ENCODE measurements around the gene LRRC4C. TPM values are rescaled to one million over a fixed set of nuclear protein-coding genes. Genes with fewer than 3 reads are reported as not detected.

The LRRC4C gene
- total RNA-seq, 3 donors from 2014 or later (not counting 1 experiment from before 2014, with no cell fraction given): not detected

GRCh38 chr11:41458154-41458553 is 1.3 kb downstream of the LRRC4C start:
- 30% methylated on average over 4 of the region's 4 CpGs for WGBS (ENCODE audit: insufficient coverage)
- no peaks in the 10 kb centered on the region for H3K36me3 Mint-ChIP-seq
- intact Hi-C loops (cut with micrococcal nuclease): no loop called here

GRCh38 chr11:41457216-41458014 is 2.0 kb downstream of the LRRC4C start:
- Mint-ChIP-seq H3K27me3 (ENCODE audit: low read depth in 2 of 2) (peaks cover 0 to 10% of the 10 kb centered on the region in 2 donors), H3K27ac (no peak overlapping the region), H3K4me3 (no peak overlapping the region), H3K9me3 (peaks cover 0 to 4% of the 10 kb centered on the region in 2 donors), H3K36me3 (no peaks in the 10 kb centered on the region), H3K4me1 (no peaks in the 10 kb centered on the region)
- no peak for DNase-seq
- no peak overlapping the region for H3K27ac ChIP-seq (ENCODE audit: low read length)
- 33% methylated on average over 1 of the region's 3 CpGs for WGBS (ENCODE audit: insufficient coverage)
- H3K4me3 ChIP-seq (ENCODE audit: low read length): no peak overlapping the region
- no peaks in the 10 kb centered on the region for H3K9me3 ChIP-seq (ENCODE audit: control insufficient read depth, insufficient read depth, low read length)
- no peak for TF ChIP-seq CTCF (IDR thresholded peaks at IDR 0.05)
- H3K27me3 ChIP-seq (ENCODE audit: control insufficient read depth, insufficient read depth, low read length): no peaks in the 10 kb centered on the region
- H3K36me3 ChIP-seq (ENCODE audit: control insufficient read depth, insufficient read depth, low read length): no peaks in the 10 kb centered on the region
- intact Hi-C loops (cut with micrococcal nuclease): no loop called here
- ATAC-seq: no peak
- no peaks in the 10 kb centered on the region for H3K4me1 ChIP-seq (ENCODE audit: control insufficient read depth, insufficient read depth, low read length)

More at GRCh38 chr11:41458154-41458553, 1.3 kb downstream of the LRRC4C start:
- peaks cover 4% of the 10 kb centered on the region in 2 donors for H3K9me3 Mint-ChIP-seq
- Histone ChIP-seq H3K4me1 (ENCODE audit: control insufficient read depth, insufficient read depth, low read length) (no peaks in the 10 kb centered on the region), H3K9me3 (ENCODE audit: control insufficient read depth, insufficient read depth, low read length) (no peaks in the 10 kb centered on the region), H3K36me3 (ENCODE audit: control insufficient read depth, insufficient read depth, low read length) (no peaks in the 10 kb centered on the region), H3K27ac (ENCODE audit: low read length) (no peak overlapping the region), H3K27me3 (ENCODE audit: control insufficient read depth, insufficient read depth, low read length) (no peaks in the 10 kb centered on the region), H3K4me3 (ENCODE audit: low read length) (no peak overlapping the region)
- peaks cover 0 to 10% of the 10 kb centered on the region in 2 donors for H3K27me3 Mint-ChIP-seq (ENCODE audit: low read depth in 2 of 2)
- DNase-seq (no peak), ATAC-seq (no peak)
- H3K27ac Mint-ChIP-seq: no peak overlapping the region
- no peak overlapping the region for H3K4me3 Mint-ChIP-seq
- no peaks in the 10 kb centered on the region for H3K4me1 Mint-ChIP-seq
- TF ChIP-seq CTCF (IDR thresholded peaks at IDR 0.05): no peak

GRCh38 chr11:41456269-41456668 is 3.2 kb downstream of the LRRC4C start:
- H3K27ac Mint-ChIP-seq: no peak overlapping the region
- no peak for DNase-seq
- no peaks in the 10 kb centered on the region for H3K4me1 Mint-ChIP-seq
- no peaks in the 10 kb centered on the region for H3K36me3 ChIP-seq (ENCODE audit: control insufficient read depth, insufficient read depth, low read length)
- no peak overlapping the region for H3K4me3 Mint-ChIP-seq
- H3K36me3 Mint-ChIP-seq: no peaks in the 10 kb centered on the region
- no peak for TF ChIP-seq CTCF (IDR thresholded peaks at IDR 0.05)
- H3K9me3 ChIP-seq (ENCODE audit: control insufficient read depth, insufficient read depth, low read length): no peaks in the 10 kb centered on the region
- no peak overlapping the region for H3K4me3 ChIP-seq (ENCODE audit: low read length)
- no peaks in the 10 kb centered on the region for H3K4me1 ChIP-seq (ENCODE audit: control insufficient read depth, insufficient read depth, low read length)
- H3K9me3 Mint-ChIP-seq: peaks cover 2 to 6% of the 10 kb centered on the region in 2 donors
- ATAC-seq: no peak
- intact Hi-C loops (cut with micrococcal nuclease): no loop called here
- H3K27ac ChIP-seq (ENCODE audit: low read length): no peak overlapping the region
- no peaks in the 10 kb centered on the region for H3K27me3 ChIP-seq (ENCODE audit: control insufficient read depth, insufficient read depth, low read length)
- 73% methylated on average over 1 of the region's 1 CpG for WGBS (ENCODE audit: insufficient coverage)
- peaks cover 0 to 10% of the 10 kb centered on the region in 2 donors for H3K27me3 Mint-ChIP-seq (ENCODE audit: low read depth in 2 of 2)

Data from natural killer cell (primary cell).